CD4-positive, alpha-beta T cell (primary cell): ENCODE results near the gene DDTL. TPM values are rescaled to one million over a fixed set of nuclear protein-coding genes. Genes with fewer than 3 reads are reported as not detected.
"Not testable (repeated sequence)": the region's sequence is repeated elsewhere in the genome, so short reads cannot be mapped to it uniquely, and the experiment has no call there.

ENCODE experiments used
- ATAC-seq: fragments of 200-7000 bp; cut with Tn5 transposase; one replicate; pipeline ENCODE4 v1.10.0; 2022; ENCODE audit warnings: mild to moderate bottlenecking; ENCODE audit not compliant: poor library complexity
- CTCF ChIA-PET: fragments of 350-600 bp; sonication (Branson Sonifier 250); formaldehyde crosslinking; loops from one replicate; lab custom pipeline; 2021; ENCODE audit warnings: antibody characterized with exemption, inconsistent platforms; lab: Charles Lee
- POLR2A ChIA-PET: fragments of 350-600 bp; sonication (Branson Sonifier 250); formaldehyde crosslinking; loops from one replicate; lab custom pipeline; 2021; ENCODE audit warnings: antibody characterized with exemption, inconsistent platforms; lab: Charles Lee
- DNase-seq, 14 experiments: peaks; one replicate each; pipeline ENCODE4 v3.0.0-alpha.2; 2013 to 2020; ENCODE audit warnings: mixed read lengths in 2 of 14
- H3K27ac ChIP-seq, 2 donors: one replicate each; pipeline versions ENCODE4 v1.5.1 to v1.7.0; 2013; ENCODE audit warnings: low read length in 2 of 2, low read depth in 1 of 2, mild to moderate bottlenecking in 1 of 2
- H3K27me3 ChIP-seq, 2 experiments: 1 replicate in 1 of 2; 2 replicates in 1 of 2; pipeline versions ENCODE4 v1.6.1 to v1.7.0; 2013; ENCODE audit warnings: low read length in 2 of 2, control low read depth in 1 of 2, mild to moderate bottlenecking in 1 of 2, moderate library complexity in 1 of 2; ENCODE audit not compliant: insufficient read depth in 2 of 2, control insufficient read depth in 1 of 2
- H3K36me3 ChIP-seq: one replicate; pipeline ENCODE4 v1.6.1; 2013; ENCODE audit warnings: low read length, control low read depth; ENCODE audit not compliant: insufficient read depth
- H3K4me1 ChIP-seq: one replicate; pipeline ENCODE4 v1.6.1; 2013; ENCODE audit warnings: low read length, control low read depth; ENCODE audit not compliant: insufficient read depth
- H3K4me3 ChIP-seq: one replicate; pipeline ENCODE4 v1.5.1; 2013; ENCODE audit warnings: mild to moderate bottlenecking, low read length, moderate library complexity
- H3K9me3 ChIP-seq, 2 experiments: 1 replicate in 1 of 2; 2 replicates in 1 of 2; pipeline versions ENCODE4 v1.6.1 to v1.7.0; 2013; ENCODE audit warnings: low read length in 2 of 2, mild to moderate bottlenecking in 2 of 2, control low read depth in 1 of 2, moderate library complexity in 1 of 2; ENCODE audit not compliant: control insufficient read depth in 1 of 2, insufficient read depth in 1 of 2
- H3K27ac Mint-ChIP-seq: one replicate; pipeline ENCODE4 v1.8.0; 2020; ENCODE audit warnings: mixed read lengths
- H3K27me3 Mint-ChIP-seq: one replicate; pipeline ENCODE4 v1.8.0; 2021; ENCODE audit warnings: mixed read lengths
- H3K36me3 Mint-ChIP-seq: one replicate; pipeline ENCODE4 v1.8.0; 2021; ENCODE audit warnings: low read depth, mixed read lengths
- H3K4me1 Mint-ChIP-seq: one replicate; pipeline ENCODE4 v1.8.0; 2021; ENCODE audit warnings: low read depth, mixed read lengths
- H3K4me3 Mint-ChIP-seq: one replicate; pipeline ENCODE4 v1.8.0; 2020; ENCODE audit warnings: mild to moderate bottlenecking, mixed read lengths
- H3K9me3 Mint-ChIP-seq: one replicate; pipeline ENCODE4 v1.8.0; 2020; ENCODE audit warnings: mixed read lengths
- CTCF ChIP-seq: fragments of 200-600 bp; IDR thresholded peaks from one replicate; pipeline ENCODE4 v1.8.0; 2022; ENCODE audit warnings: antibody characterized with exemption, mild to moderate bottlenecking
- intact Hi-C, 2 experiments: fragments of 100-400 bp; cut with DNase I in 1 of 2; cut with micrococcal nuclease in 1 of 2; formaldehyde crosslinking; loops; one replicate each; pipeline versions ENCODE4 v1.15.1 to v1.9.0; 2023 to 2025; cut with DNase I, micrococcal nuclease
- total RNA-seq, 174 experiments: library from RNA in 2 of 174; stranded (reverse) in 2 of 174; gene quantifications; one replicate each; pipeline ENCODE4 v1.2.3 and lab custom pipeline; 2021 to 2026

DDTL gene
- total RNA-seq, 2 experiments from 2014 or later: 3.5 to 3.8 TPM

GRCh38 chr22:23989583-23990244 is 23.0 kb downstream of the DDTL start:
- H3K36me3 ChIP-seq, POLR2A ChIA-PET, DNase-seq, H3K4me1 Mint-ChIP-seq, H3K27me3 Mint-ChIP-seq, H3K27ac ChIP-seq, H3K27me3 ChIP-seq, H3K4me3 ChIP-seq, CTCF ChIA-PET, H3K36me3 Mint-ChIP-seq, H3K4me1 ChIP-seq, ATAC-seq, H3K27ac Mint-ChIP-seq, H3K9me3 ChIP-seq, H3K9me3 Mint-ChIP-seq: not testable (repeated sequence)
- peak overlapping the region; percentile 27 for H3K4me3 Mint-ChIP-seq
- intact Hi-C loops: loop anchor here in 1 of 2 experiments (5.0 kb wide), 1 partner anchor 52 kb away; no protein-coding TSS in a partner anchor

GRCh38 chr22:23993080-23993479 is 26.4 kb downstream of the DDTL start:
- ATAC-seq, DNase-seq, intact Hi-C loops, H3K36me3 Mint-ChIP-seq, H3K4me3 ChIP-seq, H3K4me1 ChIP-seq, POLR2A ChIA-PET, H3K27ac ChIP-seq, H3K4me3 Mint-ChIP-seq, H3K27ac Mint-ChIP-seq, H3K27me3 ChIP-seq, H3K27me3 Mint-ChIP-seq, H3K4me1 Mint-ChIP-seq, H3K36me3 ChIP-seq, H3K9me3 Mint-ChIP-seq, H3K9me3 ChIP-seq, CTCF ChIA-PET: not testable (repeated sequence)

- H3K27me3 Mint-ChIP-seq, H3K27ac Mint-ChIP-seq, H3K9me3 Mint-ChIP-seq, intact Hi-C loops, CTCF ChIA-PET, H3K36me3 ChIP-seq, H3K4me1 Mint-ChIP-seq, POLR2A ChIA-PET, H3K4me3 ChIP-seq, H3K36me3 Mint-ChIP-seq, H3K27ac ChIP-seq, H3K4me1 ChIP-seq, H3K9me3 ChIP-seq, DNase-seq, H3K27me3 ChIP-seq, H3K4me3 Mint-ChIP-seq, ATAC-seq: not testable (repeated sequence)
These were observed 27.0 kb downstream of the DDTL start for GRCh38 chr22:23993581-23994177.

- no peak for TF ChIP-seq CTCF
- DNase-seq (no peak), ATAC-seq (no peak)
- Histone ChIP-seq H3K27ac (no peak overlapping the region), H3K36me3 (no peaks in the 10 kb centered on the region), H3K27me3 (no peaks in the 10 kb centered on the region), H3K4me1 (no peaks in the 10 kb centered on the region), H3K4me3 (no peak overlapping the region), H3K9me3 (no peaks in the 10 kb centered on the region)
- POLR2A ChIA-PET: no interaction called here
- Mint-ChIP-seq H3K27me3 (peaks cover 2% of the 10 kb centered on the region), H3K9me3 (no peaks in the 10 kb centered on the region), H3K4me3 (no peak overlapping the region), H3K36me3 (no peaks in the 10 kb centered on the region), H3K4me1 (no peaks in the 10 kb centered on the region), H3K27ac (no peak overlapping the region)
- intact Hi-C loops: no loop called here
- CTCF ChIA-PET: no interaction called here
These were observed 30.4 kb downstream of the DDTL start for GRCh38 chr22:23997092-23997491.

GRCh38 chr22:23999779-24000178 is 33.1 kb downstream of the DDTL start:
- H3K27me3 ChIP-seq, intact Hi-C loops, H3K27me3 Mint-ChIP-seq, H3K9me3 ChIP-seq, H3K4me3 Mint-ChIP-seq, H3K27ac Mint-ChIP-seq, H3K4me1 Mint-ChIP-seq, H3K4me1 ChIP-seq, DNase-seq, H3K36me3 Mint-ChIP-seq, H3K27ac ChIP-seq, H3K9me3 Mint-ChIP-seq, H3K36me3 ChIP-seq, ATAC-seq, H3K4me3 ChIP-seq, POLR2A ChIA-PET, CTCF ChIA-PET: not testable (repeated sequence)
